ENCODE results near the gene COG1. TPM values are rescaled to one million over a fixed set of nuclear protein-coding genes. Genes with fewer than 3 reads are reported as not detected.

COG1 gene
- polyA plus RNA-seq, 2 of the 4 experiments (the other 2 are of a cell fraction) = 19.5 to 26.0 TPM

DNA sequence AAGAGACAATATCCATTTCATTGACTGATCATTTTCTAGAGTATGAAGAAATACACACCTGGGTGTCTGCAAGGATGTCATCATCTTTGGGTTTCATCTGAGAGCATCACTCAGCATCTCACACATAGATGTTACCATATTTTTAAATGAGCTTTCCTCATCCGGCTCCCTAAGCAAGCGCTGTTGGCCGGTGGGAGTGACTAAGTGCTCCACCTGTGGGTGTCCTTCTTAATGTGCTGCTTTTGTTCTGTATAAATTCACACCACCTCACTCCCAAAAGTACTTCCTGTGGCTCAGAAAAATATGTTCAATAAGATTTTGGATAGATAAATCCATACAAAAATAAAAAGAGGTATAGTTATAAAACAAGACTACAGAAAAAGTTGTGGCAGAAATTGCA is 20.6 kb upstream of the COG1 start (continued):
- TF ChIP-seq, protein P1, sequence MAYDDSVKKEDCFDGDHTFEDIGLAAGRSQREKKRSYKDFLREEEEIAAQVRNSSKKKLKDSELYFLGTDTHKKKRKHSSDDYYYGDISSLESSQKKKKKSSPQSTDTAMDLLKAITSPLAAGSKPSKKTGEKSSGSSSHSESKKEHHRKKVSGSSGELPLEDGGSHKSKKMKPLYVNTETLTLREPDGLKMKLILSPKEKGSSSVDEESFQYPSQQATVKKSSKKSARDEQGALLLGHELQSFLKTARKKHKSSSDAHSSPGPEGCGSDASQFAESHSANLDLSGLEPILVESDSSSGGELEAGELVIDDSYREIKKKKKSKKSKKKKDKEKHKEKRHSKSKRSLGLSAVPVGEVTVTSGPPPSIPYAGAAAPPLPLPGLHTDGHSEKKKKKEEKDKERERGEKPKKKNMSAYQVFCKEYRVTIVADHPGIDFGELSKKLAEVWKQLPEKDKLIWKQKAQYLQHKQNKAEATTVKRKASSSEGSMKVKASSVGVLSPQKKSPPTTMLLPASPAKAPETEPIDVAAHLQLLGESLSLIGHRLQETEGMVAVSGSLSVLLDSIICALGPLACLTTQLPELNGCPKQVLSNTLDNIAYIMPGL (CRISPR knock-in tag; IDR thresholded peaks at IDR 0.05; ENCODE audit: borderline replicate concordance) = no peak
- TF ChIP-seq JUNB (IDR thresholded peaks at IDR 0.05) (no peak), RFX5 (IDR thresholded peaks at IDR 0.05) (no peak), HOXA7 (CRISPR knock-in tag; IDR thresholded peaks at IDR 0.05) (no peak), PHF8 (IDR thresholded peaks at IDR 0.05; ENCODE audit: borderline replicate concordance, low read depth) (no peak), EHMT2 (IDR thresholded peaks at IDR 0.05; ENCODE audit: low read depth) (no peak), HOXB5 (CRISPR knock-in tag; IDR thresholded peaks at IDR 0.05) (no peak), TP53 (CRISPR knock-in tag; IDR thresholded peaks at IDR 0.05) (no peak)
- TF ChIP-seq, protein P2, sequence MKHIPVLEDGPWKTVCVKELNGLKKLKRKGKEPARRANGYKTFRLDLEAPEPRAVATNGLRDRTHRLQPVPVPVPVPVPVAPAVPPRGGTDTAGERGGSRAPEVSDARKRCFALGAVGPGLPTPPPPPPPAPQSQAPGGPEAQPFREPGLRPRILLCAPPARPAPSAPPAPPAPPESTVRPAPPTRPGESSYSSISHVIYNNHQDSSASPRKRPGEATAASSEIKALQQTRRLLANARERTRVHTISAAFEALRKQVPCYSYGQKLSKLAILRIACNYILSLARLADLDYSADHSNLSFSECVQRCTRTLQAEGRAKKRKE (CRISPR knock-in tag; IDR thresholded peaks at IDR 0.05; ENCODE audit: low read depth) = no peak

DNA sequence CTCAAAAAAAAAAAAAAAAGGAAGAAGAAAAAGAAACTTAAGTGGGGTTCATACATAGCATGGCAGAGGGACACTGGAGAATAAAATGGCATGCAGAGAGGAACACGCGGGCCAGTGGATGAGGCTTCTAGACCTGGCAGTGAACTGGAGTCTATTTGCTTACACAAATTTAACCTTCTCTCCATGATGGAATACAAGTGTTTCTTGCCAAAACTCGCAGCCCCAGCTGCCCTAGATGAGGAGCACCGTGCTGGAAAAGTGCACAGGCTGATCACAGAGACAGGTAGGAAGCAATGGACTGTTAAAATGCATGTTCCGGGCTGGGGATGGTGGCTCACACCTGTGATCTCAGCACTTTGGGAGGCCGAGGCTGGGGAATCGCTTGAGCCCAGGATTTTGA is 18.7 kb upstream of the COG1 start:
- H3K27ac ChIP-seq = no peak overlapping the region
- WGBS (ENCODE audit: missing lambda C conversion rate) = 76% methylated on average over 7 of the region's 7 CpGs
- no peaks in the 10 kb centered on the region for H3K9me3 ChIP-seq
- FAIRE-seq (no peak), ATAC-seq (no peak), DNase-seq (ENCODE audit: low read depth in 1 of 2, low spot score in 1 of 2) (no peak)
- H3K4me3 ChIP-seq = no peak overlapping the region
- no peak overlapping the region for H3K4me2 ChIP-seq
- no peaks in the 10 kb centered on the region for H3K4me1 ChIP-seq
- TF ChIP-seq, protein P3, sequence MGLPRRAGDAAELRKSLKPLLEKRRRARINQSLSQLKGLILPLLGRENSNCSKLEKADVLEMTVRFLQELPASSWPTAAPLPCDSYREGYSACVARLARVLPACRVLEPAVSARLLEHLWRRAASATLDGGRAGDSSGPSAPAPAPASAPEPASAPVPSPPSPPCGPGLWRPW (IDR thresholded peaks at IDR 0.05) = no peak
- no peak for TF ChIP-seq SMC3 (IDR thresholded peaks at IDR 0.05)
- no peak for TF ChIP-seq CBX8 (IDR thresholded peaks at IDR 0.05)
- TF ChIP-seq GATA3 (IDR thresholded peaks at IDR 0.05; ENCODE audit: borderline replicate concordance) = no peak
- ChIA-PET CTCF (interaction anchor here (2.3 to 5.1 kb wide), 2 partner anchors 15 to 447 kb away, joined by 6 to 40 read pairs; no protein-coding TSS in a partner anchor), POLR2A (no interaction called here)

DNA sequence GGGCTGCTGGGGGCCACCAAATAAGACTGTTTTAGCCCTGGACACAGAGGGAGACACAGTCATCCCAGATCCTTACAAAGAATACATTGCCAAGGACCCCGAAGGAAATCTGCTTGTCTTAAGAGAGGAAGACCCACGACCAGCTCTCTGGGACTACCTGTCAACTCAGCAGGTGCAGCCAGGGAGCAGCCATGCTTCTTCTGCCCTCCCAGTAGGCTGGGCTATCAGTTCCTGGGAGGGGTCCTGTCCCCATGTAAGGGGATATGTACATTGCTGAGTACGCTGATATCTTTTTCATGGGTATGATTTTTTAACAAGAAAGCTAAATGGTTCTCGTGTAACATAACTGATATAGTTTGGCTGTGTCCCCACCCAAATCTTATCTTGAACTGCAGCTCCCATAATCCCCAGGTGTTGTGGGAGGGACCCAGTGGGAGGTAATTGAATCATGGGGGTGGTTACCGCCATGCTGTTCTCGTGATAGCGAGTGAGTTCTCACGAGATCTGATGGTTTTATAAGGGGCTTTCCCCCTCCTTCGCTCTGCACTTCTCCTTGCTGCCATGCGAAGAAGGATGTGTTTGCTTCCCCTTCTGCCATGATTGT is 16.8 kb upstream of the COG1 start:
- no peak for FAIRE-seq
- no peak; a peak in 1 of 6 replicates for ATAC-seq
- 79% methylated on average over 10 of the region's 10 CpGs for WGBS (ENCODE audit: missing lambda C conversion rate)
- no peak overlapping the region for H3K4me3 ChIP-seq
- no peak for DNase-seq (ENCODE audit: low read depth in 1 of 2, low spot score in 1 of 2)
- H3K9me3 ChIP-seq = no peaks in the 10 kb centered on the region
- TF ChIP-seq TFCP2L1 (CRISPR knock-in tag; IDR thresholded peaks at IDR 0.05) = no peak
- no peak for TF ChIP-seq SREBF2 (IDR thresholded peaks at IDR 0.05)
- TF ChIP-seq ESRRA (IDR thresholded peaks at IDR 0.05; ENCODE audit: borderline replicate concordance, low read length) = no peak
- TF ChIP-seq, protein P4, sequence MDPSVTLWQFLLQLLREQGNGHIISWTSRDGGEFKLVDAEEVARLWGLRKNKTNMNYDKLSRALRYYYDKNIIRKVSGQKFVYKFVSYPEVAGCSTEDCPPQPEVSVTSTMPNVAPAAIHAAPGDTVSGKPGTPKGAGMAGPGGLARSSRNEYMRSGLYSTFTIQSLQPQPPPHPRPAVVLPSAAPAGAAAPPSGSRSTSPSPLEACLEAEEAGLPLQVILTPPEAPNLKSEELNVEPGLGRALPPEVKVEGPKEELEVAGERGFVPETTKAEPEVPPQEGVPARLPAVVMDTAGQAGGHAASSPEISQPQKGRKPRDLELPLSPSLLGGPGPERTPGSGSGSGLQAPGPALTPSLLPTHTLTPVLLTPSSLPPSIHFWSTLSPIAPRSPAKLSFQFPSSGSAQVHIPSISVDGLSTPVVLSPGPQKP (IDR thresholded peaks at IDR 0.05; ENCODE audit: low read depth, low read length) = no peak
- CTCF ChIA-PET = interaction anchor here (0.6 to 20.4 kb wide), 4 partner anchors 11 to 1009 kb away, joined by 3 to 483 read pairs (median 4); no protein-coding TSS in a partner anchor
- POLR2A ChIA-PET = no interaction called here
- no peaks in the 10 kb centered on the region for H3K4me1 ChIP-seq
- no peak overlapping the region for H3K27ac ChIP-seq
- H3K4me2 ChIP-seq = no peak overlapping the region

DNA sequence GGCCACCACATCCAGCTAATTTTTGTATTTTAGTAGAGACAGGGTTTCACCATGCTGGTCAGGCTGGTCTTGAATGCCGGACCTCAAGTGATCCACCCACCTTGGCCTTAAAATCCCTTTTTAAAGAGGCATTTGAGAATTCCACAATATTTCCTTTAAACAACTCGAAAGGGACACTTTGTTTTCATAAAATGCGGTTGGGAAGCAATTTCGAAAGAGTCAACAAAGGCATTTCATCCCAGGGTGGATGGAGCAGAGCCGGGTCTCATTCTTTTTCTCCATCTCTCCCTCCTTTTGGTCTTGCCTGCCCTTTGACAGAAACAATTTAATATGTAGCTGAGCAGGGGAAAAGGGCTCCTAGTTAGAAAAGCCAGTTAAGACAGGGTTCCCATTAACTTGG is 13.5 kb upstream of the COG1 start:
- no peak overlapping the region for H3K27ac ChIP-seq
- H3K4me2 ChIP-seq = no peak overlapping the region
- ChIA-PET POLR2A (no interaction called here), CTCF (interaction anchor here (1.2 to 20.4 kb wide), 7 partner anchors 11 to 623 kb away, joined by 3 to 483 read pairs (median 6); partner anchors contain the start of gene COG1)
- ATAC-seq (no peak), DNase-seq (ENCODE audit: low read depth in 1 of 2, low spot score in 1 of 2) (no peak), FAIRE-seq (no peak)
- no peak for TF ChIP-seq GATA3 (IDR thresholded peaks at IDR 0.05; ENCODE audit: borderline replicate concordance)
- no peak for TF ChIP-seq SREBF2 (IDR thresholded peaks at IDR 0.05)
- no peak for TF ChIP-seq POLR2A (IDR thresholded peaks at IDR 0.05; ENCODE audit: low read length)
- no peak for TF ChIP-seq NPAS2 (CRISPR knock-in tag; IDR thresholded peaks at IDR 0.05; ENCODE audit: borderline replicate concordance)
- no peak for TF ChIP-seq ZFP36 (IDR thresholded peaks at IDR 0.05; ENCODE audit: borderline replicate concordance, partially characterized antibody)
- TF ChIP-seq TP53 (CRISPR knock-in tag; IDR thresholded peaks at IDR 0.05) = no peak
- no peak for TF ChIP-seq HOXA7 (CRISPR knock-in tag; IDR thresholded peaks at IDR 0.05)
- TF ChIP-seq, protein P5, sequence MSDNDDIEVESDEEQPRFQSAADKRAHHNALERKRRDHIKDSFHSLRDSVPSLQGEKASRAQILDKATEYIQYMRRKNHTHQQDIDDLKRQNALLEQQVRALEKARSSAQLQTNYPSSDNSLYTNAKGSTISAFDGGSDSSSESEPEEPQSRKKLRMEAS (IDR thresholded peaks at IDR 0.05) = no peak
- TF ChIP-seq MAZ (IDR thresholded peaks at IDR 0.05; ENCODE audit: borderline replicate concordance, low read depth, low read length) = no peak
- TF ChIP-seq ZNF302 (CRISPR knock-in tag; IDR thresholded peaks at IDR 0.05) = no peak
- TF ChIP-seq RARB (CRISPR knock-in tag; IDR thresholded peaks at IDR 0.05) = no peak
- no peak for TF ChIP-seq KDM1A (IDR thresholded peaks at IDR 0.05; ENCODE audit: low read depth)
- no peak for TF ChIP-seq FOSL2 (IDR thresholded peaks at IDR 0.05)
- no peak for TF ChIP-seq FOSL2 (CRISPR knock-in tag; IDR thresholded peaks at IDR 0.05)
- TF ChIP-seq RFX5 (IDR thresholded peaks at IDR 0.05) = no peak
- TF ChIP-seq POLR2AphosphoS2 (conservative IDR thresholded peaks at IDR 0.05; ENCODE audit: low read length) = no peak
- TF ChIP-seq CHD2 (IDR thresholded peaks at IDR 0.05; ENCODE audit: low read length, partially characterized antibody) = no peak
- no peak for TF ChIP-seq EHMT2 (IDR thresholded peaks at IDR 0.05; ENCODE audit: low read depth)
- no peak for TF ChIP-seq EP300 (IDR thresholded peaks at IDR 0.05)
- no peak for TF ChIP-seq ESRRA (IDR thresholded peaks at IDR 0.05; ENCODE audit: borderline replicate concordance, low read length)
- H3K4me3 ChIP-seq = no peak overlapping the region
- H3K4me1 ChIP-seq = no peaks in the 10 kb centered on the region
- no peaks in the 10 kb centered on the region for H3K9me3 ChIP-seq
- 75% methylated on average over 5 of the region's 5 CpGs for WGBS (ENCODE audit: missing lambda C conversion rate)

Measured in A549 (cell line).